ENCODE measurements around the gene AKAP10. TPM values are rescaled to one million over a fixed set of nuclear protein-coding genes. Genes with fewer than 3 reads are reported as not detected.

Gene AKAP10
- total RNA-seq, 2 experiments from 2014 or later: 28.4 to 31.8 TPM

- H3K4me1 Mint-ChIP-seq (ENCODE audit: low read depth): peaks cover 9% of the 10 kb centered on the region
- POLR2A ChIA-PET: no interaction called here
- no peaks in the 10 kb centered on the region for H3K36me3 Mint-ChIP-seq
- intact Hi-C loops (cut with micrococcal nuclease): no loop called here
- peaks cover 5% of the 10 kb centered on the region for H3K27me3 Mint-ChIP-seq
- DNase-seq: no peak
- no peaks in the 10 kb centered on the region for H3K9me3 Mint-ChIP-seq
- H3K27ac Mint-ChIP-seq: no peak overlapping the region
- no peak overlapping the region for H3K4me3 Mint-ChIP-seq
- CTCF ChIA-PET: interaction anchor here (1.1 to 7.3 kb wide), 4 partner anchors 9 to 124 kb away, joined by 3 to 71 read pairs (median 37); partner anchors contain the start of gene SPECC1
Measured at GRCh38 chr17:19996502-19996901, 18.9 kb upstream of the AKAP10 start.

DNA sequence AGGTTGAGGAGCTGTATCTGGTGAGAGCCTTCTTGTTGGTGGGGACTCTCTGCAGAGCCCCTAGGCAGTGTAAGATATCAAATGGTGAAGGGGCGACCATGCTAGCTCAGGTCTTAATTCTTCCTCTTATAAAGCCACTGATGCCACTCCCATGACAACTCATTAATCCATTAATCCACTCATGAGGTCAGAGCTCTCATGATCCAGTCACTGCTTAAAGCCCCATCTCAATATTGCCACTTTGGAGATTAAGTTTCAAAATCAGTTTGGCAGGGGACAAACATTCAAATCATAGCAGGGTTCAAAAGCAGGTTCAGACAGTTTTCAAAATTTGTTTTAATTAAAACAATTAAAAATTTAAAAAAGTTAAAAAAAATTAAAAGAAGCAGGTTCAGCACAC, 18.5 kb upstream of the AKAP10 start:
- Mint-ChIP-seq H3K27ac (no peak overlapping the region), H3K4me3 (no peak overlapping the region), H3K4me1 (ENCODE audit: low read depth) (peaks cover 9% of the 10 kb centered on the region), H3K9me3 (no peaks in the 10 kb centered on the region), H3K36me3 (no peaks in the 10 kb centered on the region), H3K27me3 (peaks cover 5% of the 10 kb centered on the region)
- intact Hi-C loops (cut with micrococcal nuclease): no loop called here
- POLR2A ChIA-PET: no interaction called here
- DNase-seq: no peak
- CTCF ChIA-PET: interaction anchor here (1.1 to 7.3 kb wide), 4 partner anchors 9 to 125 kb away, joined by 3 to 71 read pairs (median 37); partner anchors contain the start of gene SPECC1

GRCh38 chr17:19992803-19993713, 15.4 kb upstream of the AKAP10 start:
- Mint-ChIP-seq H3K4me3 (peak overlapping the region; percentile 16), H3K4me1 (ENCODE audit: low read depth) (peaks cover 9% of the 10 kb centered on the region), H3K27me3 (peaks cover 5% of the 10 kb centered on the region), H3K27ac (no peak overlapping the region), H3K36me3 (no peaks in the 10 kb centered on the region), H3K9me3 (no peaks in the 10 kb centered on the region)
- ChIA-PET CTCF (interaction anchor here (0.6 to 7.3 kb wide), 34 partner anchors 8 to 328 kb away, joined by 3 to 71 read pairs (median 4); partner anchors contain the start of gene SPECC1), POLR2A (no interaction called here)
- peak; percentile 85 for DNase-seq
- intact Hi-C loops (cut with micrococcal nuclease): loop anchor here (1.0 to 5.0 kb wide), 3 partner anchors 123 to 329 kb away; no protein-coding TSS in a partner anchor

DNA sequence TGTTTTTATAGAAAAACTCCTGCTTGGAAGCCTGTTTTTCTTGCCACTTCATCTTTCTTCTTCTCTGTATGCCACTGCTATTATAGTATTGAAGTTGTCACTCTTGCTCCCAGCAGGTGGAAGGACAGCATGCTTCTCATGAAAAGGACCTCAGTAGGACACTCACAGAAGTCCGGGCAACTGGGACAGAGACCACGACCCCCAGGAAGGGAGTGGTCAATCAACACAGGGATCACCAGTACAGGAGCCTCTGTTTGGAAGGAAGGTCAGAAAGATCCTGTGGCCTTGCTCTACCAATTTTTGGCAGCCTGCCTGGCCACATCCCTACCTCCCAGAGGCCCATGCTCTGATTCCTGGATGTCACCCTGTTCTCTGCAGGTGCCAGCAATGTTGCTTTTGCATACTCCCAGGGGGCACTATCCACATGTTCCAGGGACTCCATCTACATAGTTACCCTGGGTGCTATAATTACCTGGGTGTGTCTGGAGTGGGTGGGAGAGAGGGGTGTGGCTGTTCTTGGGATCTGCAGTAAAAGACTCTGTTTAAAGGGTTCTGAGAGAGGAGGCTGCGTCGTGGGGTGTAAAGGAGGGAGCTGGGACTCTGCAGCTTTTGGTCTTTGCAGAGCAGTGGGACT, 13.7 kb upstream of the AKAP10 start:
- ChIA-PET CTCF (interaction anchor here (0.9 to 7.3 kb wide), 5 partner anchors 19 to 329 kb away, joined by 3 to 71 read pairs (median 63); partner anchors contain the start of gene SPECC1), POLR2A (no interaction called here)
- Mint-ChIP-seq H3K27ac (no peak overlapping the region), H3K36me3 (no peaks in the 10 kb centered on the region), H3K27me3 (peaks cover 2% of the 10 kb centered on the region), H3K4me1 (ENCODE audit: low read depth) (peaks cover 4% of the 10 kb centered on the region), H3K4me3 (no peak overlapping the region), H3K9me3 (no peaks in the 10 kb centered on the region)
- DNase-seq: no peak
- intact Hi-C loops (cut with micrococcal nuclease): loop anchor here (5.0 kb wide), 2 partner anchors 236 to 331 kb away; no protein-coding TSS in a partner anchor

- Mint-ChIP-seq H3K27me3 (peaks cover 2% of the 10 kb centered on the region), H3K4me3 (no peak overlapping the region), H3K9me3 (no peaks in the 10 kb centered on the region), H3K36me3 (no peaks in the 10 kb centered on the region), H3K27ac (no peak overlapping the region), H3K4me1 (ENCODE audit: low read depth) (peaks cover 1% of the 10 kb centered on the region)
- POLR2A ChIA-PET: no interaction called here
- no peak for DNase-seq
- intact Hi-C loops (cut with micrococcal nuclease): no loop called here
- CTCF ChIA-PET: interaction anchor here (0.8 kb wide), 1 partner anchor 22 kb away, joined by 3 read pairs; the partner anchor contains the start of gene SPECC1
Measured at GRCh38 chr17:19987897-19988296, 10.3 kb upstream of the AKAP10 start.

- POLR2A ChIA-PET: no interaction called here
- no peak for DNase-seq
- intact Hi-C loops (cut with micrococcal nuclease): no loop called here
- CTCF ChIA-PET: interaction anchor here (0.8 kb wide), 1 partner anchor 22 kb away, joined by 3 read pairs; the partner anchor contains the start of gene SPECC1
- no peak overlapping the region for H3K4me3 Mint-ChIP-seq
- H3K27me3 Mint-ChIP-seq: peaks cover 2% of the 10 kb centered on the region
- H3K36me3 Mint-ChIP-seq: no peaks in the 10 kb centered on the region
- H3K4me1 Mint-ChIP-seq (ENCODE audit: low read depth): peaks cover 2% of the 10 kb centered on the region
- no peak overlapping the region for H3K27ac Mint-ChIP-seq
- H3K9me3 Mint-ChIP-seq: no peaks in the 10 kb centered on the region
Measured at GRCh38 chr17:19986941-19987861, 9.6 kb upstream of the AKAP10 start.

GRCh38 chr17:19979917-19980770, 2.5 kb upstream of the AKAP10 start:
- ChIA-PET CTCF (interaction anchor here (0.9 kb wide), 1 partner anchor 12 kb away, joined by 3 read pairs; no protein-coding TSS in a partner anchor), POLR2A (no interaction called here)
- no peak for DNase-seq
- peaks cover 8% of the 10 kb centered on the region for H3K36me3 Mint-ChIP-seq
- peaks cover 4% of the 10 kb centered on the region for H3K9me3 Mint-ChIP-seq
- intact Hi-C loops (cut with micrococcal nuclease): loop anchor here (5.0 kb wide), 1 partner anchor 342 kb away; no protein-coding TSS in a partner anchor
- H3K4me3 Mint-ChIP-seq: no peak overlapping the region
- H3K27me3 Mint-ChIP-seq: no peaks in the 10 kb centered on the region
- H3K27ac Mint-ChIP-seq: no peak overlapping the region
- peaks cover 32% of the 10 kb centered on the region for H3K4me1 Mint-ChIP-seq (ENCODE audit: low read depth)

- intact Hi-C loops (cut with micrococcal nuclease): loop anchor here (1.0 to 5.0 kb wide), 3 partner anchors 30 to 343 kb away; partner anchors contain the start of gene SPECC1
- CTCF ChIA-PET: interaction anchor here (4.2 kb wide), 1 partner anchor 30 kb away, joined by 24 read pairs; the partner anchor contains the start of gene SPECC1
Measured at GRCh38 chr17:19978805-19979211, 1.2 kb upstream of the AKAP10 start.

GRCh38 chr17:19978209-19978802, 678 bp upstream of the AKAP10 start:
- Mint-ChIP-seq H3K27ac (peak overlapping the region; percentile 97), H3K36me3 (peaks cover 10% of the 10 kb centered on the region), H3K4me1 (ENCODE audit: low read depth) (peaks cover 47% of the 10 kb centered on the region), H3K9me3 (peaks cover 4% of the 10 kb centered on the region), H3K4me3 (peak overlapping the region; percentile 94), H3K27me3 (no peaks in the 10 kb centered on the region)
- intact Hi-C loops (cut with micrococcal nuclease): loop anchor here (1.0 to 5.0 kb wide), 3 partner anchors 31 to 344 kb away; partner anchors contain the start of gene SPECC1
- peak; percentile 46 for DNase-seq
- POLR2A ChIA-PET: interaction anchor here (1.2 to 1.7 kb wide), 2 partner anchors 51 to 177 kb away, joined by 3 to 4 read pairs; no protein-coding TSS in a partner anchor
- CTCF ChIA-PET: interaction anchor here (0.8 to 4.2 kb wide), 4 partner anchors 10 to 216 kb away, joined by 3 to 24 read pairs (median 3); partner anchors contain the start of gene SPECC1

More at GRCh38 chr17:19978805-19979211, 1.2 kb upstream of the AKAP10 start:
- Mint-ChIP-seq H3K36me3 (peaks cover 8% of the 10 kb centered on the region), H3K4me3 (peak overlapping the region; percentile 94), H3K27me3 (no peaks in the 10 kb centered on the region), H3K9me3 (peaks cover 4% of the 10 kb centered on the region), H3K4me1 (ENCODE audit: low read depth) (peaks cover 42% of the 10 kb centered on the region), H3K27ac (peak overlapping the region; percentile 97)
- no peak for DNase-seq
- POLR2A ChIA-PET: no interaction called here

DNA sequence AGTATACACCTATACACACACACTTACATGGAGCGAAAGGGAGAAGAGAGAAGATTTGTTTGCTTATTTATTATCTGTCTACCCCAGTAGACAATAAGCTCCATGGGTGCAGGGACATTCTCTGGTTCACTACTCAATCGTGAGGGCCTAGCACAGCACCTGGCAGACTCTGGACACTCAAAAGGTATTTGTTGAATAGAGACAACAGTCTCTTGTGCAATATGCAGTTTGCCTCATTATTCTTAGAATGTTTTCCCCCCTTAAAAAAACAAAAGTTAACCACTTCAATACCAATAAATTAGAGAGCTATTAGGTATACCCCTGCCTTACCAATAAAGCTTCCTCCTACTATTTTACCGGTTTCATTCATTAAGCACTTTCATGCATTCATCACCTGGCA, 2.0 kb downstream of the AKAP10 start:
- peak overlapping the region; percentile 94 for H3K4me3 Mint-ChIP-seq
- no peaks in the 10 kb centered on the region for H3K27me3 Mint-ChIP-seq
- DNase-seq: no peak
- POLR2A ChIA-PET: no interaction called here
- H3K36me3 Mint-ChIP-seq: peaks cover 18% of the 10 kb centered on the region
- intact Hi-C loops (cut with micrococcal nuclease): loop anchor here (5.0 kb wide), 1 partner anchor 347 kb away; no protein-coding TSS in a partner anchor
- peak overlapping the region; percentile 61 for H3K27ac Mint-ChIP-seq
- CTCF ChIA-PET: interaction anchor here (4.2 kb wide), 1 partner anchor 34 kb away, joined by 24 read pairs; the partner anchor contains the start of gene SPECC1
- peaks cover 4% of the 10 kb centered on the region for H3K9me3 Mint-ChIP-seq
- peaks cover 45% of the 10 kb centered on the region for H3K4me1 Mint-ChIP-seq (ENCODE audit: low read depth)
